Small intestine (tissue), 7 donors: Measurements from ENCODE around the gene SPINK9. TPM values are rescaled to one million over a fixed set of nuclear protein-coding genes. Genes with fewer than 3 reads are reported as not detected.

Experiments
- DNase-seq, 2 donors: peaks; one replicate each; pipeline versions ENCODE4 v3.0.0 to v3.0.0-alpha.2; 2013
- FAIRE-seq: peaks from 2 replicates; lab custom pipeline; 2012; peaks lifted over from hg19 to GRCh38; lab: Jason Lieb, UNC
- H3K27ac ChIP-seq, 3 donors: one replicate each; pipeline ENCODE4 v1.5.1; 2013; ENCODE audit warnings: low read length in 2 of 3, mild to moderate bottlenecking in 2 of 3, control low read depth in 1 of 3, inconsistent platforms in 1 of 3, low read depth in 1 of 3, moderate library complexity in 1 of 3
- H3K27me3 ChIP-seq, 3 donors: one replicate each; pipeline ENCODE4 v1.6.1; 2013; ENCODE audit warnings: low read length in 3 of 3, inconsistent platforms in 1 of 3; ENCODE audit not compliant: control insufficient read depth in 3 of 3, insufficient read depth in 3 of 3
- H3K36me3 ChIP-seq, 3 donors: one replicate each; pipeline ENCODE4 v1.6.1; 2013; ENCODE audit warnings: low read length in 3 of 3, inconsistent platforms in 1 of 3, low read depth in 1 of 3, mild to moderate bottlenecking in 1 of 3, moderate library complexity in 1 of 3; ENCODE audit not compliant: control insufficient read depth in 3 of 3, insufficient read depth in 2 of 3
- H3K4me1 ChIP-seq, 3 donors: one replicate each; pipeline ENCODE4 v1.6.1; 2013; ENCODE audit warnings: low read length in 2 of 3, inconsistent platforms in 1 of 3, low read depth in 1 of 3, mild to moderate bottlenecking in 1 of 3, moderate library complexity in 1 of 3; ENCODE audit not compliant: control insufficient read depth in 3 of 3, insufficient read depth in 2 of 3
- H3K4me3 ChIP-seq, 3 donors: one replicate each; pipeline ENCODE4 v1.5.1; 2013; ENCODE audit warnings: low read length in 3 of 3, control low read depth in 1 of 3, inconsistent platforms in 1 of 3, low read depth in 1 of 3, mild to moderate bottlenecking in 1 of 3, moderate library complexity in 1 of 3
- H3K9me3 ChIP-seq, 2 donors: one replicate each; pipeline ENCODE4 v1.6.1; 2013; ENCODE audit warnings: low read depth in 1 of 2, low read length in 1 of 2; ENCODE audit not compliant: control insufficient read depth in 2 of 2, insufficient read depth in 1 of 2
- WGBS, 3 donors: extraction: QIAGEN DNeasy Blood & Tissue Kit; methylation state at CpG; one replicate each; pipeline ENCODE4 v1.1.7; 2013; 5-methylcytosine and 5-hydroxymethylcytosine counted together
- polyA plus RNA-seq, 4 donors: library from polyadenylated mRNA; stranded (reverse) in 3 of 4; unstranded in 1 of 4; fragments of 200-250 nt in 3 of 4; fragments of 120-200 nt in 1 of 4; gene quantifications; one replicate each; pipeline versions ENCODE4 v1.2.1 to v1.2.3, GENCODE V29; 2013
- donor health status: healthy with polysubstance abuse.
- donor health status: control.
- donor health status: control.
- donor health status: Bipolar disorder and iron deficiency.
- donor health status: healthy.

Gene SPINK9
- polyA plus RNA-seq, 4 donors = 0.13 TPM; not detected in 3

DNA sequence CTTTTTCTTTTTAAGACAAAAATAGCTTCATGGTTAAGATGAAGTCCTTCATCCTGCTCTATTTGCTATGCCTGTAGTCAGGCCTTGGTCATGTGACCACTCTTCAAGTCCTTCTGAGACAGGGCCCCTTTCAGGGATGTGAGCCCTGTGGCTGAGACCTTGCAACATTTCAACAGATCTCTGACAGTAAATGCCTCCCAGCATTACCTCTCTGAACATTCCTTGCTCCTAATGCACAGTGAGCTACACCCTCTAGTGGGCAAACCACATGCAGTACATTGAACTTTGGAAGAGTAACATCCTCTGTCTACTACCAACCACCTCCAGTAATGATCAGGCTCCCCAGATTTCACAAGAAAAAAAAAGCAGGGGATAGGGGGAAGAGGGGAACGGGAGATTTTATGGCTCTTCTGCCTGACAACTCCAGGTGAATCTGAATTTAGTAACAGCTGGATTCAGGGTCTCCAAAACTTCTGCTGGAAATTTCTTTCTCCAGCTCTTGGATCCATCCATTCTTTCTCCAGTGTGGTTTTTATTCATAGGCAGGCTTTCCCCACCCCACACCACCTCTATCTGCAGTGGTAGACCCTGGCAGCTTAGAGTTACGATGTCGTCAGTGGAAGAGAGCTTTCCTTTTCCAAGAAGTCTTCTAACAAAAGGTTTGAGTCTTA lies 39.5 kb downstream of the SPINK9 start:
- DNase-seq (peak; percentile 61 to 79), FAIRE-seq (no peak)
- WGBS, 3 donors = 61 to 74% (median 71%) methylated on average over 3 of the region's 3 CpGs
- Histone ChIP-seq H3K27ac (no peak overlapping the region), H3K27me3 (no peaks in the 10 kb centered on the region), H3K4me3 (no peak overlapping the region), H3K9me3 (peaks cover 0 to 4% of the 10 kb centered on the region in 2 donors), H3K4me1 (peaks cover 0 to 3% (median 0%) of the 10 kb centered on the region in 3 donors), H3K36me3 (no peaks in the 10 kb centered on the region)

DNA sequence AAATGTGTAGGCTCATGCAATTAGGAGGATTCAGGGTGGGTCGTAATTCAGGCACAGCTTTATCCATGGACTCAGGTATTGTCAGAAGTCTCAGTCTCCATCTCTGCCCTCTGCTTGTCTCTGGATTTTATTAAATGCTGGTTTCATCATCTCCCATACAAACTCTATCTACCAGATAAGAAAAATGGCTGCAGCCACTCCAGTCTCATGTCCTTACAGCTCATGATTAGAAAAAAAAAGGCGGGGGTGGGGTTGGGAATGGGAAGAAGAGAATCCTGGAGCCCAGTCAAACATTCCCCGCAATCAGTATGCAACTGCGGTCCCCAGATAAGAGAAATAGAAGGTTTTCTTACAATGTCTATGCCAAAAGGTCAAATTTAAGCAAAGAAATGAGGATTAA lies 40.8 kb downstream of the SPINK9 start:
- DNase-seq (no peak), FAIRE-seq (no peak)
- Histone ChIP-seq H3K27me3 (no peaks in the 10 kb centered on the region), H3K27ac (no peak overlapping the region), H3K36me3 (no peaks in the 10 kb centered on the region), H3K4me1 (peaks cover 0 to 3% (median 0%) of the 10 kb centered on the region in 3 donors), H3K4me3 (no peak overlapping the region), H3K9me3 (peaks cover 0 to 4% of the 10 kb centered on the region in 2 donors)
- WGBS, 3 donors = 82 to 91% (median 84%) methylated on average over 4 of the region's 4 CpGs

DNA sequence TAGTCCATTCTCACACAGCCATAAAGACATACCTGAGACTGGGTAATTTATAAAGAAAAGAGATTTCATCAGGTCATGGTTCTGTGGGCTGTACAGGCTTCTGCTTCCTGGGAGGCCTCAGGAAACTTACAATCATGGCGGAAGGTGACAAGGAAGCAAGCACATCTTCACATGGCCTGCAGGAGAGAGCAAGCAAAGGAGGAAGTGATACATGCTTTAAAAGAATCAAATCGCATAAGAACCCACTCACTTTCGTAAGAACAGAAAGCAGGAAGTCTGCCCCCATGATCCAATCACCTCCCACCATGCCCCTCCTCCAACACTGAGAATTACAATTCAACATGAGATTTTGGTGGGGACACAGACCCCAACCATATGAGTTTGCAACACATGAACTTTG lies 43.3 kb downstream of the SPINK9 start:
- no peak for DNase-seq
- no peak for FAIRE-seq
- H3K27ac ChIP-seq = no peak overlapping the region

DNA sequence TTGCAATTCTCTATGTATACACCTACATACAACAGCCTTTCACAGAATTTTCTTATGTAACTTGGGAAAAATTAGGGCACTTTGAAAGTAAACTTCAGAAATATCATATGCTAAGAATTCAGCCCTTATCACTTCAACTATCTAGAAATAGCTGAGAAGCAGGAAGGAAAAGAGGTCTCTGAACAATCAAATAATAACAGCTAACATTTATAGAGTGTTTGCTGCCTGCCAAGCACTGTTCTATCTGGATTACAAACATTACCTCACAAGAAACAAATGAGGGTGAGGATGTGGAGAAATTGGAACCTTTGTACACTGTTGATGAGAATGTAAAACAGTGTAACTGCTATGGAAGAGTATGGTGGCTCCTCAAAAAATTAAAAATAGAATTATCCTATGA lies 44.0 kb downstream of the SPINK9 start:
- Histone ChIP-seq H3K27me3 (no peaks in the 10 kb centered on the region), H3K9me3 (peaks cover 0 to 4% of the 10 kb centered on the region in 2 donors), H3K36me3 (no peaks in the 10 kb centered on the region), H3K4me1 (no peaks in the 10 kb centered on the region), H3K27ac (no peak overlapping the region), H3K4me3 (no peak overlapping the region)
- FAIRE-seq = no peak
- DNase-seq = no peak

More for the DNA sequence above, 43.3 kb downstream of the SPINK9 start:
- H3K4me1 ChIP-seq = no peaks in the 10 kb centered on the region
- WGBS, 3 donors = 86 to 95% (median 94%) methylated on average over 3 of the region's 3 CpGs
- no peak overlapping the region for H3K4me3 ChIP-seq
- H3K9me3 ChIP-seq = peaks cover 0 to 4% of the 10 kb centered on the region in 2 donors
- H3K27me3 ChIP-seq = no peaks in the 10 kb centered on the region
- no peaks in the 10 kb centered on the region for H3K36me3 ChIP-seq

DNA sequence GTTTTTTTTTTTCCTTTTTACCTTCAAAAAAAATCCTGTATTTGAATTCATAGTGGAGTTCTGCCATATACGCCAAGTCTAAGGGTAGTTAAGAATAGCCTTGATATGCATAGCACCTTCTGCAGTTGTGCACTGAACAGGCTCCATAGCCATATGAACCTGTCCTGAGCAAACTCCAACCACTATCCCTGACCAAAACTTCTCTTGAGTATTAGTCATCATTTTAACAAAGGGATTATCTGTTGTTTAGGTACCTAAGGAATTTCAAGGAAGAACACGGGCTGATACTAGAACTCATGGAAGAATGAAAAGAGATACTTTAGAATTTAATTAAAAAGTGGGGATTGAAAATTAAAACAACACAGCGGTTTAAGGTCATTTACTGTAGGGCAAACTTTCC lies 46.5 kb downstream of the SPINK9 start:
- H3K27ac ChIP-seq = no peak overlapping the region
- H3K36me3 ChIP-seq = no peaks in the 10 kb centered on the region
- DNase-seq = no peak
- no peak overlapping the region for H3K4me3 ChIP-seq
- peaks cover 0 to 11% (median 4%) of the 10 kb centered on the region in 3 donors for H3K4me1 ChIP-seq
- H3K27me3 ChIP-seq = no peaks in the 10 kb centered on the region
- 92 to 96% (median 96%) methylated on average over 3 of the region's 3 CpGs for WGBS, 3 donors
- no peak for FAIRE-seq
- H3K9me3 ChIP-seq = peaks cover 0 to 4% of the 10 kb centered on the region in 2 donors

DNA sequence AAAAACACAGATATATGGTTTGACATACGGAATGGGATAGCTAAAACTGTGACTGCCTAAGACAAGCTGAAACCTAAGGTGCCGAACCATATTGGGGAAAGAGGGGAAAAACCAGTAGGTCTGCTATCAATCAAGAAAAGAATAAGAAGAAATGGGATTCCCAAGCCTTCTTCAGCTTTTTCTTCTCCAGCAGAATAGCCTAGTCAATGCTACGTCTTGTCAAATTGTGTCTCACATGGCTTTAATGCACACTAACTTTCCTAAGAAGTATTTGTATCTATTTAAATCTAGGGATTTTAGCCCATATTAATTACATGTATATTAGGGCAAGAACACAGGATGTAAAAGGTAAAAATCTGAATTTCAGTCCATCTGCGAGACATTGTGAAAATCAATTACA lies 47.6 kb downstream of the SPINK9 start:
- Histone ChIP-seq H3K36me3 (peaks cover 0 to 3% (median 0%) of the 10 kb centered on the region in 3 donors), H3K4me3 (peak overlapping the region in 2 of 3 donors; percentile 35 to 87), H3K9me3 (peaks cover 0 to 4% of the 10 kb centered on the region in 2 donors), H3K27ac (peak overlapping the region in 1 of 3 donors; percentile 93), H3K4me1 (peaks cover 0 to 11% (median 4%) of the 10 kb centered on the region in 3 donors), H3K27me3 (no peaks in the 10 kb centered on the region)
- 22 to 39% (median 35%) methylated on average over 4 of the region's 4 CpGs for WGBS, 3 donors
- DNase-seq (peak in 1 of 2 donors; percentile 26), FAIRE-seq (no peak)

DNA sequence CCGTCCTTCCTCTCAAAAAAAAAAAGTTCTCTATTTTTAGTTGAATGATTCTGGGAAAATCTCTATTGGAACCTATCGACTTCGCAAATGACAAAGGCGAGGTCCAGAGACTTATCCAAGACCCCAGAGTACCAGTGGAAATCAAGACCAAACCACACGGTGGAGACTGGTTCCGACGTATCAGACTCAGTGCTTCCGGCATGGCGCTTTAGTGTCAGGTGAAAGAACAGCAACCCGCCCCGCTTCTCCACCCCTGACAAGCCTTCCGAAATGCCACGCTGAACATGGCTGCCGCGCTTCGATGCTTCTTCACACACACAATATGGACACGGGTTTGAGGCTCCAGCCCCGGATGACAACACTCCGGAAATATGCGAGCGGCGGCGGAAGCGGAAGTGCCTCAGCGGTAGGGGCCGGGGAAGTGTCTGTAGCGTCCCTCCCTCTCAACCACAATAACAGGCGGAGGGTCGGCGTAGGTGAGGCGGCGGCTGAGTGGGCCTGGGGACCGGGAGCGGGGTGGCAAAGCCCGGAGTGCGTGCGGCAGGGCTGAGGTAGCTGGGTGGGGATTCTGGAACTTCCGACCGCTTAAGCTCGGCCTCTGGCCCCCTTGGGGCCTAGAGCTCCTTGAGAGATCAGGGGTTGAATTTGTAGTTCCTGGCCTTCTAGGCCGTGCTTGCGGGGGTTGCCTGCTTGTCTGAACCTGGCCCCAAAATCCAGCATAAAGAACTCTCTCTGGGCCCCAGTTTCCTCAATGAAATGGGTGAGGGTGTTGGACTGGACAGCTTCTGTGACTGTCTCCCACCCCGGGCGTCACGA lies 48.4 kb downstream of the SPINK9 start, which contains the start of gene FBXO38:
Gene FBXO38 (plus strand): TSS at position 395 of the 816 bp plus-strand sequence. CDS start 10,819 bp downstream, outside the sequence.
- WGBS, 3 donors = 0% methylated on average over 45 of the region's 45 CpGs
- H3K27me3 ChIP-seq = no peaks in the 10 kb centered on the region
- H3K4me3 ChIP-seq = peak within 1 kb of the TSS; percentile 87 to 92 (median 88)
- H3K27ac ChIP-seq = peak within 1 kb of the TSS; percentile 81 to 97 (median 93)
- H3K4me1 ChIP-seq = peaks cover 0 to 11% (median 4%) of the 10 kb centered on the region in 3 donors
- FAIRE-seq (no peak), DNase-seq (peak; percentile 98 to 99)
- peaks cover 0 to 3% (median 0%) of the 10 kb centered on the region in 3 donors for H3K36me3 ChIP-seq
- H3K9me3 ChIP-seq = peaks cover 0 to under 1% of the 10 kb centered on the region in 2 donors

DNA sequence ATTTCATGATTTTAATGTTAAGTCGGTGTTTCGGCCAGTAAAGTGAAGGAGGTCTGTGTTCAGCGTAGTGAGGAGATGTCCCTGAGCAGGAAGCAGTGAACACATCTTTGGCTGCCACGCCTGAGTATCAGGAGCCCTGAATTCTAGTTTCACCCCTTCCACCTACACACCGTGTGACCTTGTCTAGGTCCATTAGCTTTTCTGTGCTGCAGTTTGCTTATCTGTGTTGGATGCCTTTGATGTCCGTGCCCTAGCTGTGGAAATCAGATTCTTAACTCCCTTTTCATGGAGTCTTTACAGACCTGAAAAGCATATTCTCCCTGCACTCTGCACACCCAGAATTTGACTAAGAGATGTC lies 49.0 kb downstream of the SPINK9 start:
- FAIRE-seq (no peak), DNase-seq (peak in 1 of 2 donors; percentile 23)
- 0 to 4% (median 1%) methylated on average over 6 of the region's 6 CpGs for WGBS, 3 donors
- Histone ChIP-seq H3K27me3 (no peaks in the 10 kb centered on the region), H3K27ac (peak overlapping the region; percentile 81 to 97 (median 93)), H3K9me3 (no peaks in the 10 kb centered on the region), H3K4me3 (peak overlapping the region; percentile 87 to 92 (median 88)), H3K36me3 (peaks cover 0 to 3% (median 0%) of the 10 kb centered on the region in 3 donors), H3K4me1 (peaks cover 0 to 11% (median 4%) of the 10 kb centered on the region in 3 donors)
